ENCODE data around the gene VWF.

The VWF gene

GRCh38 chr12:6084261-6084968 lies 40.1 kb downstream of the VWF start:
- Histone ChIP-seq H4K91ac (ENCODE audit: low read length) (peak overlapping the region; percentile 64), H2BK15ac (ENCODE audit: low read depth, poor library complexity, severe bottlenecking) (no peak overlapping the region), H3K9ac (ENCODE audit: low read length) (no peak overlapping the region), H3K27ac (ENCODE audit: low read length, poor library complexity, severe bottlenecking) (peak overlapping the region; percentile 27), H3K4me3 (ENCODE audit: insufficient read depth in 1 of 2, low read depth in 1 of 2, low read length in 2 of 2) (peak overlapping the region in 1 of 2 experiments; percentile 33), H3K4me1 (ENCODE audit: control insufficient read depth, insufficient read depth, low read depth, low read length) (peaks cover 16% of the 10 kb centered on the region), H3K9me3 (ENCODE audit: control insufficient read depth, low read length) (no peaks in the 10 kb centered on the region), H3K27me3 (ENCODE audit: control insufficient read depth in 1 of 2, insufficient read depth in 1 of 2, low read length in 2 of 2) (no peaks in the 10 kb centered on the region), H3K4me2 (ENCODE audit: low read length, poor library complexity, severe bottlenecking) (no peak overlapping the region), H3K4ac (ENCODE audit: low read depth in 1 of 2, low read length in 2 of 2) (peak overlapping the region in 1 of 2 experiments; percentile 85), H3K79me1 (replicated peaks; ENCODE audit: low read length, poor library complexity, severe bottlenecking) (no peaks in the 10 kb centered on the region), H3K14ac (ENCODE audit: low read length in 2 of 2) (no peak overlapping the region), H2AFZ (ENCODE audit: low read depth, low read length) (no peak overlapping the region), H3K36me3 (ENCODE audit: control insufficient read depth in 1 of 2, insufficient read depth in 2 of 2, low read depth in 1 of 2, low read length in 2 of 2) (no peaks in the 10 kb centered on the region), H3K23ac (ENCODE audit: low read length in 2 of 2) (no peak overlapping the region), H4K8ac (ENCODE audit: low read length) (peak overlapping the region; percentile 93), H2BK12ac (ENCODE audit: low read length in 2 of 2) (peak overlapping the region; percentile 33 to 62), H2AK5ac (ENCODE audit: low read length, severe bottlenecking) (no peak overlapping the region), H2BK5ac (ENCODE audit: low read depth, low read length, poor library complexity, severe bottlenecking) (no peak overlapping the region), H3K18ac (ENCODE audit: low read depth in 1 of 2, low read length in 2 of 2) (peak overlapping the region; percentile 61 to 81), H2BK120ac (ENCODE audit: low read depth, low read length) (peak overlapping the region; percentile 58)
- 29% methylated on average over 7 of the region's 7 CpGs for WGBS
- peak; percentile 62 for DNase-seq

- Histone ChIP-seq H3K14ac (ENCODE audit: low read length in 2 of 2) (no peak overlapping the region), H3K4me1 (ENCODE audit: control insufficient read depth, insufficient read depth, low read depth, low read length) (peaks cover 13% of the 10 kb centered on the region), H2BK5ac (ENCODE audit: low read depth, low read length, poor library complexity, severe bottlenecking) (no peak overlapping the region), H3K18ac (ENCODE audit: low read depth in 1 of 2, low read length in 2 of 2) (peak overlapping the region in 1 of 2 experiments; percentile 60), H3K79me1 (replicated peaks; ENCODE audit: low read length, poor library complexity, severe bottlenecking) (no peaks in the 10 kb centered on the region), H3K9ac (ENCODE audit: low read length) (no peak overlapping the region), H3K4me2 (ENCODE audit: low read length, poor library complexity, severe bottlenecking) (no peak overlapping the region), H3K23ac (ENCODE audit: low read length in 2 of 2) (no peak overlapping the region), H3K4ac (ENCODE audit: low read depth in 1 of 2, low read length in 2 of 2) (no peak overlapping the region), H4K8ac (ENCODE audit: low read length) (peak overlapping the region; percentile 27), H2AK5ac (ENCODE audit: low read length, severe bottlenecking) (peak overlapping the region; percentile 27), H3K36me3 (ENCODE audit: control insufficient read depth in 1 of 2, insufficient read depth in 2 of 2, low read depth in 1 of 2, low read length in 2 of 2) (no peaks in the 10 kb centered on the region), H2BK120ac (ENCODE audit: low read depth, low read length) (no peak overlapping the region), H3K27ac (ENCODE audit: low read length, poor library complexity, severe bottlenecking) (no peak overlapping the region), H3K27me3 (ENCODE audit: control insufficient read depth in 1 of 2, insufficient read depth in 1 of 2, low read length in 2 of 2) (no peaks in the 10 kb centered on the region), H2BK12ac (ENCODE audit: low read length in 2 of 2) (peak overlapping the region in 1 of 2 experiments; percentile 48), H2BK15ac (ENCODE audit: low read depth, poor library complexity, severe bottlenecking) (no peak overlapping the region), H2AFZ (ENCODE audit: low read depth, low read length) (no peak overlapping the region), H3K9me3 (ENCODE audit: control insufficient read depth, low read length) (no peaks in the 10 kb centered on the region), H4K91ac (ENCODE audit: low read length) (no peak overlapping the region), H3K4me3 (ENCODE audit: insufficient read depth in 1 of 2, low read depth in 1 of 2, low read length in 2 of 2) (no peak overlapping the region)
- DNase-seq: no peak
- WGBS: 50% methylated on average over 3 of the region's 4 CpGs
Measured at GRCh38 chr12:6083601-6084000, 40.9 kb downstream of the VWF start.

- Histone ChIP-seq H4K8ac (ENCODE audit: low read length) (no peak overlapping the region), H3K18ac (ENCODE audit: low read depth in 1 of 2, low read length in 2 of 2) (no peak overlapping the region), H3K36me3 (ENCODE audit: control insufficient read depth in 1 of 2, insufficient read depth in 2 of 2, low read depth in 1 of 2, low read length in 2 of 2) (no peaks in the 10 kb centered on the region), H2AFZ (ENCODE audit: low read depth, low read length) (no peak overlapping the region), H3K27ac (ENCODE audit: low read length, poor library complexity, severe bottlenecking) (no peak overlapping the region), H3K27me3 (ENCODE audit: control insufficient read depth in 1 of 2, insufficient read depth in 1 of 2, low read length in 2 of 2) (no peaks in the 10 kb centered on the region), H3K4me2 (ENCODE audit: low read length, poor library complexity, severe bottlenecking) (no peak overlapping the region), H2BK15ac (ENCODE audit: low read depth, poor library complexity, severe bottlenecking) (no peak overlapping the region), H3K4me1 (ENCODE audit: control insufficient read depth, insufficient read depth, low read depth, low read length) (peaks cover 17% of the 10 kb centered on the region), H3K9ac (ENCODE audit: low read length) (no peak overlapping the region), H2BK120ac (ENCODE audit: low read depth, low read length) (no peak overlapping the region), H3K79me1 (replicated peaks; ENCODE audit: low read length, poor library complexity, severe bottlenecking) (no peaks in the 10 kb centered on the region), H3K4ac (ENCODE audit: low read depth in 1 of 2, low read length in 2 of 2) (no peak overlapping the region), H3K14ac (ENCODE audit: low read length in 2 of 2) (no peak overlapping the region), H3K23ac (ENCODE audit: low read length in 2 of 2) (no peak overlapping the region), H2BK5ac (ENCODE audit: low read depth, low read length, poor library complexity, severe bottlenecking) (no peak overlapping the region), H2AK5ac (ENCODE audit: low read length, severe bottlenecking) (no peak overlapping the region), H3K9me3 (ENCODE audit: control insufficient read depth, low read length) (no peaks in the 10 kb centered on the region), H3K4me3 (ENCODE audit: insufficient read depth in 1 of 2, low read depth in 1 of 2, low read length in 2 of 2) (no peak overlapping the region), H4K91ac (ENCODE audit: low read length) (no peak overlapping the region), H2BK12ac (ENCODE audit: low read length in 2 of 2) (no peak overlapping the region)
- DNase-seq: no peak
- WGBS: 85% methylated on average over 3 of the region's 3 CpGs
Measured at GRCh38 chr12:6082613-6083012, 41.9 kb downstream of the VWF start.

- H3K4ac ChIP-seq (ENCODE audit: low read depth in 1 of 2, low read length in 2 of 2): no peak overlapping the region
- no peaks in the 10 kb centered on the region for H3K36me3 ChIP-seq (ENCODE audit: control insufficient read depth in 1 of 2, insufficient read depth in 2 of 2, low read depth in 1 of 2, low read length in 2 of 2)
- peaks cover 17% of the 10 kb centered on the region for H3K4me1 ChIP-seq (ENCODE audit: control insufficient read depth, insufficient read depth, low read depth, low read length)
- no peak overlapping the region for H3K23ac ChIP-seq (ENCODE audit: low read length in 2 of 2)
- no peak for DNase-seq
- peak overlapping the region; percentile 46 for H4K91ac ChIP-seq (ENCODE audit: low read length)
- H3K9ac ChIP-seq (ENCODE audit: low read length): no peak overlapping the region
- H2AK5ac ChIP-seq (ENCODE audit: low read length, severe bottlenecking): no peak overlapping the region
- no peak overlapping the region for H2BK15ac ChIP-seq (ENCODE audit: low read depth, poor library complexity, severe bottlenecking)
- H3K27me3 ChIP-seq (ENCODE audit: control insufficient read depth in 1 of 2, insufficient read depth in 1 of 2, low read length in 2 of 2): no peaks in the 10 kb centered on the region
- H3K79me1 ChIP-seq (replicated peaks; ENCODE audit: low read length, poor library complexity, severe bottlenecking): no peaks in the 10 kb centered on the region
- H2AFZ ChIP-seq (ENCODE audit: low read depth, low read length): no peak overlapping the region
- no peak overlapping the region for H3K18ac ChIP-seq (ENCODE audit: low read depth in 1 of 2, low read length in 2 of 2)
- H3K4me3 ChIP-seq (ENCODE audit: insufficient read depth in 1 of 2, low read depth in 1 of 2, low read length in 2 of 2): no peak overlapping the region
- H4K8ac ChIP-seq (ENCODE audit: low read length): no peak overlapping the region
- H2BK12ac ChIP-seq (ENCODE audit: low read length in 2 of 2): peak overlapping the region; percentile 23 to 29
- H2BK5ac ChIP-seq (ENCODE audit: low read depth, low read length, poor library complexity, severe bottlenecking): no peak overlapping the region
- H3K14ac ChIP-seq (ENCODE audit: low read length in 2 of 2): no peak overlapping the region
- no peak overlapping the region for H2BK120ac ChIP-seq (ENCODE audit: low read depth, low read length)
- 94% methylated on average over 18 of the region's 18 CpGs for WGBS
- H3K4me2 ChIP-seq (ENCODE audit: low read length, poor library complexity, severe bottlenecking): no peak overlapping the region
- no peak overlapping the region for H3K27ac ChIP-seq (ENCODE audit: low read length, poor library complexity, severe bottlenecking)
- H3K9me3 ChIP-seq (ENCODE audit: control insufficient read depth, low read length): no peaks in the 10 kb centered on the region
Measured at GRCh38 chr12:6080149-6081045, 44.1 kb downstream of the VWF start.

Data from mesenchymal stem cell (in vitro differentiated cells and primary cell).